ENCODE data around the gene DPP7.

DNA sequence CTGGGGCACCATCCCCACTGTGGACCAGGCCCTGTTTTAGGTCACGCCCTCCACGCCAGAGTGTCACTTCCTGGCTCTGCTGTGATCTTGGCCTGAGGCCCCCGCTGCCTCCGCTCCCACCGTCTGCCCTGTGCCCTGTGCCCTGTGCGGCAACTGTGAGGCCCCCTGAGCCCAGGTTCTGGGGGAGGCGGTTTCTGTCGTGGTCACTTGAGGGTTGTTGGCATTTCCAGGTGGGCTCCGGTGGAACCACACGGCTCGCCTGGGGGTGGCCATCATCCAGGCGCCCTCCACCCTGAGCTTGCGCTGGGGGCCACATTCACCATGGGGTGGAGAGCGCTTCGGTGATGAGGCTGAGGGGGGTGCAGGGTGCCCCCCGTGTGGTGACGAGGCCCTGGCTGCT lies 6.6 kb downstream of the DPP7 start:
- TF ChIP-seq CTCF (IDR thresholded peaks at IDR 0.05) (no peak), POLR2AphosphoS5 (IDR thresholded peaks at IDR 0.05) (no peak), EP300 (IDR thresholded peaks at IDR 0.05) (no peak)

Data from sigmoid colon (tissue), 4 donors.